ENCODE results near the gene HOOK2.
"Not testable (repeated sequence)": the region's sequence is repeated elsewhere in the genome, so short reads cannot be mapped to it uniquely, and the experiment has no call there.

The HOOK2 gene

GRCh38 chr19:12751635-12752034, 23.7 kb downstream of the HOOK2 start, which contains the start of gene BEST2:
Gene BEST2, plus strand, starts transcription at chr19:12751791. Its CDS starts 802 bp downstream, at chr19:12752593.
- no peak for DNase-seq

GRCh38 chr19:12750851-12751250, 24.5 kb downstream of the HOOK2 start:
- DNase-seq, result no peak

GRCh38 chr19:12749938-12750521, 25.3 kb downstream of the HOOK2 start:
- DNase-seq, result no peak

DNA sequence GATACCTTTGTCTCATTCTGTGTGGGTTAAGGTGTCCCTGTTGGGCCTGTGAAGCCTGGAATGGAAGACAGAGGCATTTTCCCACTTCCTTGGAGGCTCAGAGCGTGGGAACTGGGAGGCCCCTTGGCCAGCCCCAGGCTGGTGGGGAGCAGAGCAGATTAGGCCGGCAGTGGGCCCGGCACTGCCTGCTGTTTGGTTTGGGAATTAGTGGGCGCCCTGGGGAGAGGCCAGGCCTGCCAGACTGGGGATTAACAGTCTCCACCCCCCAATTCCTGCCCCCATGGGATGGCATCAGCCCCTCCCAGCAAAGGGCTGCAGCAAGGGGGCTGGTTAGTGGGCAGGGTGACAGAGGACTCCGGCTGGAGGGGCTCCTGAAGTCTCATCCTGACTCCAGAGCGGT, 26.9 kb downstream of the HOOK2 start:
- DNase-seq, result no peak

DNA sequence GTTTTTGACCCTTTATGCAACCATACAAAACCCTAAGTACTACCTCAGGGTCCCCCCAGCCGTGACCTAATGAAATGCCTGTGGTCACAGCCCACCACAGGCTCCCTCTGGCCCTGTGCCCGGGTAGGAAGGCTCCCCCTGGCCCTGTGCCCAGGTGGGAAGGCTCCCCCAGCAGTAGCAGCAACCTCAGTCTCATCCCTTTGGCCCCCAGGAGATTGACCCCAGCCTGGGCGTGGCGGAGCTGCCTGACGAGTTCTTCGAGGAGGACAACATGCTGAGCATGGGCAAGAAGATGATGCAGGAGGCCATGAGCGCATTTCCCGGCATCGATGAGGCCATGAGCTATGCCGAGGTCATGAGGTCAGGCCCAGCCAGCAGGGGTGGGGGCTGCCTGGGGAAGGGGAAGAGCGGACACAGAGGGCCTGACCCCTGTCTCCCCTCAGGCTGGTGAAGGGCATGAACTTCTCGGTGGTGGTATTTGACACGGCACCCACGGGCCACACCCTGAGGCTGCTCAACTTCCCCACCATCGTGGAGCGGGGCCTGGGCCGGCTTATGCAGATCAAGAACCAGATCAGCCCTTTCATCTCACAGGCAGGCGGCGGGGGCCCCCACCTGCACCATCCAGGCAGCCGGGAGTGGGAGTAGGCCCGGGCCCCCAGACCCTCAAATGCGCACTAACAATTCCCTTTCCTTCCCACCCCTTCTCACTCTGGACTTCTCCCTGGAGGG, 30.0 kb downstream of the HOOK2 start:
- DNase-seq, result no peak

DNA sequence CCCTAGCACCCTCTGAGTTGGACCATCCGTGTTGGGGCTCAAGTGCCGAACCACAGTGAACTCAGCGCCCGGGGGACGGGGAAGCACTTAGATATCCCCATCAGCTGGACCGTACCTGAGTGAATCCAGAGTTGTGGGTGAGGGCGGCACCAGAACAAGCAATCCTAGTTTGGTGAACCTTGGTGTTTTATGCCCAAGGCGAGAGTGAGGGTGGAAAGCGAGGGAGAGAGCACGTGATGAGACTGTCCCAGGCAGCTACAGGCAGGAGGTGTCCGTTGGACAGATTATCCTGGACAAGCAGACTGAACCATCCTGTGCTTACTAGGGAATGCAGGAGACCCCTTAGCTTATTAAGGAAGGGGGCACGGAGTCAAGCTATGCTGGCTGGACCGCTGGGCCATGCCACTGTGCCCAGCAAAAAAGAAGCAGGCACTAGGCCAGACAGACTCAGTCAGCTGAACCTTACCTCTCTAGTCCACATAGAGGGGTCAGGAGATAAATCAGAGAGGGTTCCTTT, 37.5 kb downstream of the HOOK2 start:
- DNase-seq, result no peak

- DNase-seq, result peak; percentile 83 to 99
Observed at GRCh38 chr19:12736995-12737834, 38.1 kb downstream of the HOOK2 start, which contains the start of gene GET3. Gene GET3, plus strand, starts transcription at chr19:12737497. Its CDS starts 9 bp downstream, at chr19:12737506.

GRCh38 chr19:12733369-12734214, 41.8 kb downstream of the HOOK2 start:
- DNase-seq, result peak in 1 of 2 donors; percentile 7

GRCh38 chr19:12731337-12731736, 44.0 kb downstream of the HOOK2 start:
- DNase-seq, result no peak

- no peak for DNase-seq
Observed at GRCh38 chr19:12730064-12730463, 45.3 kb downstream of the HOOK2 start.

- no peak for DNase-seq
Observed at GRCh38 chr19:12727745-12728433, 47.5 kb downstream of the HOOK2 start.

- DNase-seq, result no peak
Observed at GRCh38 chr19:12726988-12727316, 48.4 kb downstream of the HOOK2 start.

GRCh38 chr19:12725612-12726011, 49.7 kb downstream of the HOOK2 start:
- DNase-seq, result not testable (repeated sequence)

DNA sequence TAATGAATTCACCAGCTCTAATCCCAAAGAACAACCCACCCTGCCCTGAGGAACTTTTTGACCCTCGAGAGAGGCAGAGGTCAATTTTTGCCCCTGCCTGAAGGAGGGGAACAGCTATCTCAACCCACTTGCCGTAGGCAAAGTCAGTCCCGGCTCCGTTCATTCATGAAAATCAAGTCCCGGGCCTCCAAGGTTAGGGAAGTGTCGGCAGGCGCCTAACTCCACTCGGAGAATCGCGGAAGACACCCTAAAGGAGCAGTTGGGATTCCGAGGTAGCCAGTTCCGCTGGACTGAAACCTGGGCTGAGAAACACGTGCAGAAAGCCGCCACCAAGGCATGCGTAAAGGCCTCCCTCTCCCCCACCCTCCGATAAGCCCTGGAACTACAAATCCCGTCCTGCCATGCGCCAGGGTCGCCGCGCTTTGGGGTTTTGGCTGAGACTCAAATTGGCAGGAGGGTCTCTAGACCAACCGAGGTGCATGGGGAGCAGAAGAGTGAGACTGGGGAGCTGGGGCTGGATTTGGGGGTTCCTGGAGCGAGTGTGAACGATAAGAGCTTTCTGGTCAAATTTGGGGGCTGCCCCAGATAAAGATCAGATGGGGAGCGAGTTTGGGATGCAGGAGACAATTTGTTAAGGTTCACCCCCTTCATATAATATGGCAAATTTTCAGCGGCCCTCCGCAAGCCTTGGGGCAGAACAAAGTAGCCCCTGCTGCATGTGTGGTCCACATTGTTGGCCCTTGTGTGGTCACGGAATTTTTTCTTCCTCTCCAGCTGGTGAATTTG, 51.5 kb downstream of the HOOK2 start, which contains the start of gene TNPO2:
Gene TNPO2, minus strand, starts transcription at position 292 of the 786 bp plus-strand sequence. CDS start 2,955 bp downstream, outside the sequence.
- DNase-seq, result peak; percentile 15 to 58

- DNase-seq, result no peak
Observed at GRCh38 chr19:12723381-12723640, 52.0 kb downstream of the HOOK2 start.

DNA sequence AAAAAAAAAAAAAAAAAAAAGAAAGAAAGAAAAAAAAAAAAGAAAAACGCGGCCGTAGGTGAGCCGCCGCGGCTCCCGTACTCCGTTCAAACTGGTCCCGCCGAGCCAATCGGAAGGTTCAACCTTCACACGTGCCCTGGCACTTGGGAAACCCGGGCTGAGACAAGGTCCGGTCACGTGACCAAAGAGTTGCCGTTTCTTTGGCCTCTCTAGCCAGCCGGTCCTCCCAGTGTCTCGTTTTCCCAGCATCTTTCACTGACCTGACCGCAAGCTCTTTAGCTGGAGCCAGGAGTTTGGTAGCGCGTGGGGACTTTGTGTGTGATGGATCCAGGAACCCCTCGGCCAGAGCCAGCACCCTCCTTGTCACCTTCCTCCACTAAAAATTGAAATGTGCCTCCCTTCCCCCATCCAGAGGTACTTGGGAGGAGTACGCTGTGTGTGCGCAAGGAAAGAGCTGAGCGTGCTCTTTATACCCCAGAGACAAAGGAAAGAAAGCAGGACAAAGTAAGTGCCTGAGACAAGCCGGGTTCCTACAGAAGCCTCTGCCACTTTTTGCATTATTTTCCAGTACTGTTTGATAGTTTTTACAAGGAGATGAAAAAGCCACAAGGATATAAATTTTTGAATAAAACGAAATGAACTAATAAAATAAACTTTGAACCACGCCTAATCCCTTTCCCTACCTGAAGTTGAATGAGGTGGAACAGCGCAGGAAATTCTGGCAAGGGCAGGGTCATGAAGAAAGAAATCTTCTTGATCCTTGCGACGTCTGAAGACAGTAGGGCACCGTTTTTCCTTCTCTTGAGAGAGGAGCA, 52.6 kb downstream of the HOOK2 start:
- DNase-seq, result peak; percentile 90 to 96

DNA sequence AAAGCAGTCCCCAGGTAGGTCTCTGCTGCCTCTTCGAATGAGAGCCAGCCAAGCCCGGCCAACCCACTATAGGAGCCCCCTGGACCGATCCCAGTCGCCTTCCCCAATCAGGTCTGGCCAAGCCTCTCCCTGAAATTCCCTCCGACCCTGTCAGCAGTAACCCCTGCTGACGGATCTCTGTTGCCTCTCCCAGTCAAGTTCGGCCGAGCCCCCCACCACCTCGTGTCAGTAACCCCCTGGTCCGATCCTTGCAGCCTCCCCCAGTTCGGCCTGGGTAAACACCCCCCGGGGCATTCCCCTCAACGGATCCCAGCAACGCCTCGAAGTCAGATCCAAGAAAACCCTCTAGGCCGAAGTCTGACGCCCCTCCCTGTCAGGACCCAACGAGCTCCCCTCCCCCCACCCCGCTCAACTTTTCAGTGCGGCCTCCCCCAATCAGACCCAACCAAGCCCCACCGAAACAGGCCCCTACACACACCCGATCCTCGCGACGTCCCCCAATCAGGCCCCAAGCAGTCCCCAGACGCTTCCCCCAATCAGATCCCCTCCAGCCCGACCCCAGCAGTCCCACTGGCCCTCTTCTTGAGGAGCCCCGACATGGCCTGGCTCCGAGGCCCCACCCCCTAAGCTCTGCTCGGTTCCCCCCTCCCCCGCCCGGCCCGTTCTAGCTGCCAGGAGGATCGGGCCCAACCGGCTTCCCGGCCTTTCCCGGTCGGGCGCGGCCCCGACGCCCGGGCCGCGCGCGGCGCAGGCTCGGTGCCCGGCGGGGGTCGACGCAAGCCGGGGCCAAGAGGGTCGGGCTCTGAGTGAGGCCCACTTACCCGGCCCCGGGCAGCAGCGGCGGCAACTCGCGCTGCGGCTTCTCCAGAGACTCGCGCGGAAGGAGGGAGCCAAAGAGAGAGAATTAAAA, 53.4 kb downstream of the HOOK2 start:
- peak in 1 of 2 donors; percentile 55 for DNase-seq

- no peak for DNase-seq
Observed at GRCh38 chr19:12720851-12721655, 54.3 kb downstream of the HOOK2 start.

Measured in hippocampal formation (tissue), 2 donors.